Activated T-cell treated with anti-CD3 and anti-CD28 coated beads for 4 hours (primary cell): ENCODE measurements around the gene TENM4.

Experiments used
- DNase-seq: peaks from one replicate; pipeline ENCODE4 v3.0.0-alpha.2; 2020

The TENM4 gene

GRCh38 chr11:78791254-78791653, 649.6 kb downstream of the TENM4 start:
- DNase-seq: no peak

- no peak for DNase-seq
Measured at GRCh38 chr11:78790784-78791183, 650.0 kb downstream of the TENM4 start.

DNA sequence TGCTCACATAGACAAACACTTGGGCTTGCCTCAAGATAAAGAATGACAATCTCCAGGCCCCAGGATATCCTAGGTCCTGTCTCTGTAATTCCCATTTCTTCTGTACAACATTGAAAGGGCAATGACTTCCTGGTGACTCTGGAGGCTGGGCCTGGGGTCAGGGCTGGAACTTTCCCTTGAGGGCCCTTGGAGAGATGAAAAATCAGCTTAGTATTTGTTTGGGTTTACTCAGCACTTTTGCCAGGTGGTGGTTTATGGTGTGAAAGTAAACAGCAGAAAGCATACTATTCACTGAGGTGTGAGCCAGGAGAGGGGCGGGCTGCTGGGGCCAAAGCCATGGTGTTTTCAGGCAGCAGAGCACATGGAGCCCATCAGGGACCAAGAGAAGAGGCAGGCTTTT, 651.5 kb downstream of the TENM4 start:
- no peak for DNase-seq

- DNase-seq: no peak
Measured at GRCh38 chr11:78788533-78788932, 652.3 kb downstream of the TENM4 start.

- no peak for DNase-seq
Measured at GRCh38 chr11:78787696-78788095, 653.1 kb downstream of the TENM4 start.

DNA sequence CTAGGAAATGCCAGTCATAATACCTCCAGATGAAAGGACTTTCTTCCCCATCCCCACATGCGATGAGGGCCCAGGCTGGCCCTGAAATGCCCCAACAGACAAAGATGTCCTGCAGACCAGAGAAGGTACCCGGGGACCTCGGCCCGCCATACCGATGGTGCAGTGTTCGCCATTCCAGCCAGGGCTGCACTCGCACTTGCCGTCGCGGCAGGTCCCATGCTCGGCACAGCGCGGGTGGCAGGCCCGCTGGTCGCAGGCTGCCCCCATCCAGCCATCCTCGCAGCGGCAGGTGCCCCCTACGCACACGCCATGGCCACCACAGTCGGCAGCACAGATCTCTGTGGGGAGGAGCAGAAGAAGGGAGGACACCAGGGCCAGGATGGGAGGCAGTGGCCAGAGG, 654.1 kb downstream of the TENM4 start:
- DNase-seq: no peak

DNA sequence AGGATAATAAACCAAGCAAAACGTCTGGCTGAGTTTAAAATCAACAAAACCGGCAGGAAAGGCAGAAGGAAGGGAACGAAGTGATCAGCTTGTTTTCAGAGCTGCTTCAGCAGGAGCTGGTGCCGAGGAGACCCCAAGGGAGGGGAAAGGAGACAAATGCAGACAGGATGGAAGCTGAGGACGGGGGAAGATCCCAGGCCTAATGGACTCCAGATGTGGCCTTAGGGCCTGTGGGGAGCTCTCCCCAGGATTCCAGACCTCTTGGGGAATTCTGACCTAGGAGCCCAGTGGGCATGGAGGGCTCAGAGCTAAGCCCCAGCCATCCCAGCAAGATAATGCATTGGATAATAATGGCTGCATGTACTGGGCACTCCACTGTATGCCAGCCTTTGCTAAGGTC, 654.7 kb downstream of the TENM4 start:
- DNase-seq: no peak

DNA sequence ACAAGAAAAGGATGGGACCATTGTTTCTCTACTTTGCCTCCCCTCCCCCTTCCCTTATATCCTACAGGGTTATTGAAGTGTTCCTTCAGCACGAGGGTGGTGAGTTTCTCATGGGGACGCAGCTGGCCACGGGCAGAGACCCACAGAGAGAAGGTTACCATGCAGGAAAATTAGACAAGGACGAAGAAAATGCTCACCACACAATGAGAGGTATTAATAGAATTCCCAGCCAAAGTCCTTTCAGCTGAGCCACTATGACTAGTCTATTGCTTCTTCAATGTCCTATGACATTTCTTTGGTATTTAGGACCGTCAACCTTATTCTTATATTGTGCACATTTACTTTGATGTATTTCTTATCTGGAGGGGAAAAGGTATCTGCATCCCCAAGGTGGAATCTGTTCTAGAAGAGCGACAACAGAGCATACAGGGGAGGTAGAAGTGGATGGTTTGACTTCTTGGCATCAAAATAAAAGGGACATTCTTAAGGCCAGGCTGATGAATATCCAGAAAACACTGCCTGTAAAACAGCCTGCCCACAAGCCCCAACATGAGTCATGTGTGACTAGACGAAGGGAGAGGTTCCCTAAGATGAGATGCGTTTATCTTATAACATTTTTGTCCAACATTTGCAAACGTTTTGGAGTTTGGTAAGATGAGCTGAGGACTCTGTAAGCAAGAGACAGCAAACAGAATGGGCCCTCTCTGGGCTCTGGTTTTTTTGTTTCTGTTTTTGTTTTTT, 656.3 kb downstream of the TENM4 start:
- DNase-seq: no peak

GRCh38 chr11:78783846-78784245, 657.0 kb downstream of the TENM4 start:
- no peak for DNase-seq

- DNase-seq: no peak
Measured at GRCh38 chr11:78783301-78783700, 657.5 kb downstream of the TENM4 start.

DNA sequence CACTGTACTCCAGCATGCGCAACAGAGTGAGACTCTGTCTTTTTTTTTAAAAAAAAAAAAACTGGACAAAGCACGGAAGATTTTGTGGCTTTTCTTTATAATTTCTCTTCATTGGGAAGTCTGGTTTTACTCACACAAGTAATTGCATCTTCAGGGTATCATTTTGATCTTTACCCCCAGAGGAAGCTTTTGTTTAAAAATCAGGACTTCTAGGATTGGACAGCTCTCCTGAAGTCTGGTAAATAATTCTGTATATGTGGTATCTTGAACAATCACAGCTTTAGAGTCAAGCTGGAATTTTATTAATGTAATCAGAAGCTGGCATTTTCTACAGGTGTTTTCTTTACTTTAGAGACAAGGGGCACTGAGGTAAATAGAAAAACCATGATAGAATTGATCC, 658.1 kb downstream of the TENM4 start:
- no peak for DNase-seq

- no peak for DNase-seq
Measured at GRCh38 chr11:78780889-78781288, 659.9 kb downstream of the TENM4 start.

DNA sequence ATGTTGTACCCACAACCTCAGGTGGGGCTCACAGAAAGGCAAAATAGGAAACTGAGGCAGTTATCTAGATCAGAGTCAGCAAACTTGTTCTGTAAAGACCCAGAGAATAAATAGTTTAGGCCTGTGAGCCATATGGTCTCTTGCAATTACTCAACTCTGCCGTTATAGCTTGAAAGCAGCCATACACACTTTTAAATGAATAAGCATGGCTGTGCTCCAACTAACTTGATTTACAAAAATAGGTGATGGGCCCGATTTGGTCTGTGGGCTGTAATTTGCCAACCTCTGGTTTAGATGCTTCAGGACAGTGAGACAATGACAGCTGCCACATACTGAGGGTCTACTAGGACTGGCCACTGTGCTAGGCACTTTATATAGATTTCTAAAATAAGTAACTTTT, 667.3 kb downstream of the TENM4 start:
- DNase-seq: no peak

- no peak for DNase-seq
Measured at GRCh38 chr11:78773077-78773476, 667.8 kb downstream of the TENM4 start.

DNA sequence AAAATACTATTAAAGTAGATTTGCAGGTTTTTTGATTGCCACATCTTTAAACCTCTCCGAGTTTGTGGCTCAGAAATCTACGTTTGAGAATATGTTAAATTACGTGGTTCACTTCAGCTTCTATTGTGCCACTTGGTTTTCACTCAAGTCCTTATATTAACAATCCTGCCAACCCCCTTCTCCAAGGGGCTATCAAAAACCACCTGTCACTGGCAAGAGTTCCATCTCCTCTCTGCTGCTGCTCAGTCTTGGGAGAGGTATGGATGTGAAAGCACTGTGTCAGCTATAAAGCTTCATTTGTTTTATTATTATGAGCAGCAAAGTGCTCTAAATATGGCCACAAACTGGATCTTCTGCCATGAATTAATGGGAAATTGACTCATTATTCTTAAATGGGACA, 668.6 kb downstream of the TENM4 start:
- no peak for DNase-seq

- DNase-seq: no peak
Measured at GRCh38 chr11:78770931-78771330, 669.9 kb downstream of the TENM4 start.

- no peak for DNase-seq
Measured at GRCh38 chr11:78768971-78769370, 671.9 kb downstream of the TENM4 start.

- DNase-seq: no peak
Measured at GRCh38 chr11:78768345-78768744, 672.5 kb downstream of the TENM4 start.

DNA sequence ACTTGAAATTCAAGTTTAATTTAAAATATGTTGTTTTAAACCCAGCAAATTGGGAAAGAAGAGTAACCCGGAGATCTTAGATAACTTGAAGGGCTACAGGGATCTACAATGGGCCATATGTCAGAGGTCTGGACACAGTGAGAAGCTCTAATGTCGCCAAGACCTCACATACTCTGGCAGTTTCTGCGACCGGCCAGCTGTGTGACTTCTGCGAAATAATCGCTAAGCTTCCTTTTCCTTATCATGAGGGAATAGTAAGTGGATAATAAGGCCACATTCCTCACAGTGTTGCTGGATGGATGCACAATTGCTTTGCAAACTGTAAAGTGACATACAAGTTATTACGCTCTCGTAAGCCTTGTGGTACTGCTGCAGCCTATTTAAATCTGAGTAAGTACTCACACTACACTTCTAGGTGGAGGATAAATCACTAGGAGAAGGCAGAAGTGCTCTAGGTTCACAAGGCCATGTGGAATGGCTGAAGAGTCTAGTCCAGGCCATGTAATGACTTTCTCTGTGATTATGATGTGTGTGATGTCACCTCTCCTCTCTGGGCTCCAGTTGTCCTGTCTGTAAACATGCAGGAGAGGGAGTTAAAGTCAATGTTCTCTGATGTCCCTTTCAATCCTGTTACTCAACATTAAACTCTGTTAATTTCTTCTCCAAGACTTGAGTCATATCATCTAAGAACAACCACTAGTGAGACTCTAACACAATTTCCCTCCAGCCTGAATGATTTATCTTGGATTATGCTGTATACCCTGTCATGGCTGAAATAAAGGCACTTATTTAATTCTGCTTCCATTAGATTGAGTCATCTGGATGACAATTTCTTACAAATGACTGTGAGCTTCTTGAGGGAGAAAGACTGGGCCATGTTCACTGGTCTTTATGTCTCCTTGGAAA, 673.5 kb downstream of the TENM4 start:
- DNase-seq: no peak

DNA sequence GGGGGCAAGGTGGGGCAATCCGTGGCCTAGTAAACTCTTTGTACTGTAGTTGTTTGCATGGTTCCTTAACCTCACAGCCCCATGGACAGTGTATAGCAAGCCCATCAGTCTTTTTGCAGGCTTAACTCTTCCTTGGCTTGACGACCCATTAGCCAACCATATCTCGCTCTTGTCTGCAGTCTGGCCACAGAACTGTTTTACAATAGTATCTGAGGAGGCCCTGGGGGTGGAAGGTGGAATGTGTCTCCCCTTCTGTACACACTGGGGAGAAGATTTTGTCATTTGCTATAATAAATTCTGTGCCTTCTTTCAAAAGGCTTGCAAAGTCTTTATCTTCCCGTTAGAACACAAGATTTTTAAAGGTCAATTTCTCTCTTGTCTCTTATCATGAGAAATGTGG, 675.9 kb downstream of the TENM4 start:
- DNase-seq: no peak

- no peak for DNase-seq
Measured at GRCh38 chr11:78763664-78764063, 677.2 kb downstream of the TENM4 start.

GRCh38 chr11:78762105-78762504, 678.7 kb downstream of the TENM4 start:
- no peak for DNase-seq

DNA sequence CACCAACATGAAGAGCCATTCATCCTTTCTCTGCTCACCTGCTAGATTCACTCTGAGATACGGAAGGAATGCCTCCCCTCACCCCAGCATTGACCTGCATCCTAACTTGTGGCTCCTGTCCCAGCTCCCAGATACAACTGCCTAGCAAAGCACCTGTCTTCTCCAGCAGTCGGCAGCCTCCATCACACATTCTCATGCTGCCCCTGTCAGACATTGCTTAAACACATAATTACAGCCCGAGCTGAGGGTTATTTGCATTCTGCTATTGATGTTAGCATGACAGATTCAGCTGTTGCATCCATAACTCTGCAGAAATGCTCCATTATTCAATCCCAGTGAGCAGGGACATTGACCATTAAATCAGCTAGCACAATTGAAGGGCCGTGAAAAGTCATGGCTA, 681.8 kb downstream of the TENM4 start:
- DNase-seq: no peak

- DNase-seq: no peak
Measured at GRCh38 chr11:78753297-78753696, 687.5 kb downstream of the TENM4 start.
